SKM-1 treated with dmso at 0.1 percent for 144 hours (cell line): ENCODE results near the gene TMEM252.

Experiments
- DNase-seq: peaks from one replicate; lab custom pipeline; 2025; ENCODE audit not compliant: unreplicated experiment; lab: John Stamatoyannopoulos, UW

TMEM252 gene

DNA sequence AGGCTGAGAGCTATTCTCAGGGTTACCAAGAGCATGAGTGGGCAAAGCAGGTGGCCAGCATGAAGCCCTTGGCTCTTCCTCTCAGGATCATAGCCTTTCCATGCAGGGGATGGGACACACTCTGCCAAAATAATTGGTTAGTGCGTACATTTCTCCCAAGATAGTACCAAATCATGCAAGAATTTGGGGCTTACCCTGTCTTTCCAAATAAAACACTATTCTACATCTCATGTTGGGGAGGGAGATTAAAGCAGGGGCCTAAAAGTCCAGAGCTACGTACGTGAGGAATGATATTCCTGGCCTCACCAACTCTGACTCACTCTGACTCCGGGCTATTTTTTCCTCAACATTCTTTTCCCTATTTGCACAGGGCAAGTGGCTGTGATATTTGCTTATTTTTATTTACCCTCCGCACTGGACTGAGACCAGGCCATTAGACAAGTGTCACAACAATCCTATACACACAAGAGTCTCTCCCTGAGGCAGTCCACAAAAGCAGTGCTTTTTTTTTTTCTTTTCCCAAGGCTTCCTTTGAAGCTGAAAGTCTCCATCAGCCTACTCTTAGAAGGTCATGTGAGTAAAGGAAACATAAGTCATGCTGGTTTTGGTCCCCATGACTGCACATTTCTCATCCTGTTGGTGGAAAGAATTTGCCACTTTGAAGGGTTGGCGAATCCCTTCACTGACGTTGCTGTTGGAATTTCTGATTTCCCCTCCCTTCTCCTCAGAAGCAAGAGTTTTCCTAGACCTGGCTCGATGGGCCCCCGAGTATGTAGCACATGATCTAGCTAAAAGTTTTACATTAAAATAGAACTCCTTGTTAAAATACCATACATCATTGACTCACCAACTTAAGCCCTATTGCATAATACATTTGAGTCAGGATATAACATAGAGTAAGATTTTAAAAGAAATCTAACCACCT, 40.0 kb downstream of the TMEM252 start:
- DNase-seq: no peak

DNA sequence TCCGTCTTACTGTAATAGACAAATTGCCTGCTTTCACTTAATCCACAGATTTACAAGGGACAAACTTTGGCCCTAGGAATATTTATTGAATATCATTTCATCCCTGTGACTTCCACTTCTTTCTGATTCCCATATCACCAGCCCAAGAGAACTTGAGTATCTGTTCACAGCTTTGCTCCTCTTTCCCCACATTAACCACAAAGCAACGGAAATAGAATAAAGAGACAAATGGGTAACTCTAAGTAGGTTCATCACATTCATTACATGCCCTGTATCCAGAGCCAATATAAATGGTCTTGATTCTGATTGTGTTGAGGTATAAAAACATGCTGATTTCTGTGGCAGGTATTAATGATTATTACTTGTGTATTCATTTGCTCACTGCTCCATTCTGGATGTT, 41.9 kb downstream of the TMEM252 start:
- no peak for DNase-seq

DNA sequence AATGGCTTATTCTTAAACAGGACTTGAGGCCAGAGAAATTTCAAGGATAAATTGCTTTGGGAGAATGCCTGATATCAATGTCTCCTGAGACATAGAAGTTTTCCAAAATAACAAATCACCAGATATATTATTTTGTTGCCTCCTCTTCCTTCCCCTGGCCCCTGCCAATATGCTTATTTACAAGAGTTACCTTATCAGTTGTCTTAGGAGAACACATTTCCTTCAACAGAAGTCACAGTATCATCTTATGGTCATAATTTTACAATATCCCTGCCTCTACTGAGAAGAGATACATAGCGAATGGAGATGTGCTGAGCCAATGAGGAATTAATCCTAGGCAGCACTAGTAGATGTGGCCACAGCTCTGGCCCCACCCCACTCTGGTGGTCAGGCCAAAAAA, 43.1 kb downstream of the TMEM252 start:
- DNase-seq: no peak

DNA sequence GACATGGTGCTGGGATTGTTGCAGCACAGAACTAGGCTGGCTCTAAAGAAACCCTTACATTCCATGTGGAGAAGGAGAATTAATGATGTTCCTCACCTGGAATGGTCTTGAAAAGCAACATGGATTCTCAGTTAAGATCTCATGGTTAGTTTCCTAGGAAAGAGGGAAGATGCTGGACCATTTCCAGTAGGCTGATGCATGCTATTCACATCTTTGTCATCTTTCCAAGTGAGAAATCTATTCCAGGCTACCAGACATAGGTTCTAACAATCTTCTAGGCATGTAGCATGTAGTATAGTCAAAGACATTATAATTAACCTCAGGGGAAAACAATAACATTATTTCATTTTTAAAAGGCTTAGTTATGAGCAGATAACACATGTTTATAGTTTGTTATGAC, 44.3 kb downstream of the TMEM252 start:
- DNase-seq: no peak

DNA sequence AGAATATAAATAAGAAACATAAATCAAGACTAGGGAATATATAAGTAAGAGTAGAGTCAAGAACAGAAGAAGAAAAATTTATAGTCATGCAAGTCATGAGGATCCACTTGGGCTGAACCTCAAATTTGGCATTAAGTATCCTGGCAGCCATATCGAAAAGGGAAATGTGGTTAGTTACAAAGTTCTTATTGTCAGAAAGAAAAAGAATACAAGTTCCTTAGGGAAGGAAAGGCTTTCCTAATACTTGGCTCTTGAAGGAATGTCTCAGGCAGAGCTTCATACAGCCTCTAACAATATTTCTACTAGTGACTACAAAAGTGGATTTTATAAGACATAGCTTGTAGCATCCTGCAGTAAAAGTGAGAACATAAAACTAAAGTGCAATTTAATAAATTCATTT, 45.4 kb downstream of the TMEM252 start:
- DNase-seq: no peak

DNA sequence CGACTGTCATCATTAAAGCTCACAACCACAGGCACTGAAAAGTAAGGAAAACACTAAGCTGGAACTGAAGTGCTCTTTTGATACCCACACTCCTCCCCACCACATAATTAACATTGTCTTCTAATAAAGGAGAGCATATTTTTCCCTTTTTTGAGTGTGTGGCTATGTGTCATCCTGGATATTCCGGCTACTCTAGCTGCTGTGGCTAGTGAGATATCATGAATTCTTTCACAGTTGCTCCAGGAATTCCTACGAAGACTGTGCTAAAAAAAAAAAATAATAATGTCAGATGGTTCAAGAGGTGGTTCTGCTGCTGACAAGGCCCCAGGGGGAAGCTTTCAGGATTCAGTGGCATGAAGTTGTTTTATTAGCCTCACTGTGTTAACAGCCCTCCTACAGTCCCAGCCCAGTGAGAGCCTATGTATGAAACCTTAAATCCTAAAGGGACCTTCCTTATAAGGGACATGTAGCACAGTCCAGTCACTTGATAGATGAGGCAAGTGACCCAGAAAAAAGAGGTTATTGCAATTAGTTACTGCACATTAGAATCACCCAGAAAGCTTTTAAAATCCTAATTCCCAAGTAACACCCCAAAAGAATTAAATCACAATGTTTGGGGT, 46.6 kb downstream of the TMEM252 start:
- DNase-seq: no peak

DNA sequence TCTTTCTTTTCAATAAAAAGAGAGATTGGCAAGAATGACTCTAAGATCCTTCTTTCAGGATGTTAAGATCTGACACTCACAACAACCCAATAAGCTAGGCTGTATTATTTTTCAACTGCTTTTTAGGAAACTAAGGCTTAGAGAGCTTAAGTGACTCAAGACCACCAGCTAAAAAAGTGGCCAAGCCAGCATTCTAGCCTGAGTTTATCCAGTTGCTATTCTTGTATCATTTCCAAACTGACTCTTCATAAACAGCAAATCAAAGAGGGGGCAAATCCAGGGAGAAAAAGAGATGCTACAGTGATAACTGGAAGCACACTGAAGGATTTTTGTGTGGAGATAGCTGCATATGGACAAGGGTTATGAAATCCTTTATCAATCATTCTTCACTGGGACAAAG, 47.1 kb downstream of the TMEM252 start:
- no peak for DNase-seq

DNA sequence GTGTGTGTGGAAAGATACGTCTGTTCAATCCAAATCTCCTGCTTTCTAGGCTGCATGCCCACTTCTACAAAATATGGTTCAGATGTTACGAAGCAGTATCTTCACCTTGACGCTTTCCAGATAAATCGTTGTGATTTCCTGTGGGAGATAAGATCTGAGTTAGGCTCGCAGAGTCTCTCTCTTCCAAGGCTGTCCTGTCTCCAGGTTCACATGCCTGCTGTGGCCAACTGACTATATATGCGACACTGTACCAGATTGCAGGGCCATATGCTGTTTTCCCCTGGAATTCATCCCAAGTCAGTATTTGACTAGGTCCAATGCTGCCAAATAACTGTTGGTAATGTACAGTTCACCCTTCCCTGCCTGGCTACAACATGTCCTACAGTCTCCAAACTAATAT, 47.9 kb downstream of the TMEM252 start:
- DNase-seq: no peak

DNA sequence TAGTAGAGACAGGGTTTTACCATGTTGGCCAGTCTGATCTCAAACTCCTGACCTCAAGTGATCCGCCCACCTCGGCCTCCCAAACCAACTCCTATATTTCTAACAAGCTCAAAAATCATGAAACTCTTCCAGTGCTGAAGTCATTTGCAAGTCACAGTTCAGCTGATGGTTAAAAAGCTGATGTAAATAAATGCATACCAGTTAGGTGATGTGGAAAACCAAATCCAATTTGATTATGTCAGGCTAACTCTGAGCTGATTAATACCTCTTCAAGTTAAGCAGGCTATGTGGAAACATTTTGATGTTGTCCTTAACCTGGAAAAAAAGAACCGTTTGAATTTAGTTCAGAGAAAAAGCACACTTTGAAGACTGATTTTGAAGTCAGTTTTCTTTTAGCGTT, 51.0 kb downstream of the TMEM252 start:
- DNase-seq: no peak

DNA sequence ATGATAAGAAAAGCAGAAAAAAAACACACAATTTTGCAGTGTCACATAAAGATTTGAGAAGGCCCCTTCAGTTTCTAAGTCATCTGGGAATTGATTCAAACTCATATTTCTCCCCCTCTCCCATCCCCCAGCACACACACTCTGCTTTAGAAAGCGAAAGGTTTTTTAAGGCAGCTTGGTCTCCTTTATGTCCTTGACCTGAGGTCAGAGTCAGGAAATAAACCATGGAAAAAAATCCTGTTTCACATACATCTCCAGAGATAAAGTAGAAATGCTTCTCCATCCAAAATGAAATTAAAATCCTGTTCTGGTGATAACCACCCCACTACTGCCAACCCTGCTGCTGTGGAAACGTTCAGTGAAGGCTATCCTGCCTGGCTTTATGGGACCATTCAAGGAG, 52.6 kb downstream of the TMEM252 start:
- no peak for DNase-seq
